HCT116 (cell line): ENCODE data around the gene HPN. TPM values are rescaled to one million over a fixed set of nuclear protein-coding genes. Genes with fewer than 3 reads are reported as not detected.

Experiments used
- ATAC-seq: fragments of 200-7000 bp; cut with Tn5 transposase; 2 replicates; pipeline ENCODE4 v1.9.1; 2020; ENCODE audit warnings: mild to moderate bottlenecking, moderate library complexity
- BruUV-seq: library from RNA; stranded (reverse); fragments of 400-500 nt; replicated peaks from 2 replicates; lab custom pipeline; 2021; lab: Mats Ljungman, UMichigan
- CTCF ChIA-PET: fragments of 300-600 bp; sonication (Branson Sonifier 250); formaldehyde crosslinking; loops from one replicate; lab custom pipeline; 2021; ENCODE audit warnings: antibody characterized with exemption; lab: Charles Lee
- POLR2A ChIA-PET: fragments of 300-600, 350-600 bp; sonication (Branson Sonifier 250); formaldehyde crosslinking; loops from one replicate; lab custom pipeline; 2021; ENCODE audit warnings: antibody characterized with exemption; lab: Charles Lee
- RAD21 ChIA-PET, 2 experiments: fragments of 300-600 bp; sonication (Branson Sonifier 250); formaldehyde crosslinking; loops; one replicate each; lab custom pipeline; 2023; ENCODE audit warnings: low total read pairs in 2 of 2; ENCODE audit not compliant: uncharacterized antibody in 2 of 2, unreplicated experiment in 2 of 2, low non-redundant PET in 1 of 2; lab: Charles Lee
- DNase-seq: peaks from one replicate; pipeline ENCODE4 v3.0.0-alpha.2; 2010; ENCODE audit warnings: low read depth, low spot score
- H2AFZ ChIP-seq: fragments of 200-600 bp; shearing (Covaris generic), sonication (generic); 2 replicates; pipeline ENCODE4 v1.6.1; 2017; ENCODE audit warnings: low read depth, mixed run types, mixed read lengths, antibody characterized with exemption, low read length; ENCODE audit not compliant: poor library complexity, severe bottlenecking
- H3K27ac ChIP-seq: 2 replicates; pipeline ENCODE4 v1.5.1; 2012; ENCODE audit warnings: low read depth, low read length
- H3K27me3 ChIP-seq: fragments of 200-600 bp; sonication (generic); 2 replicates; pipeline ENCODE4 v1.6.1; 2016; ENCODE audit warnings: mixed run types, low read length, mixed read lengths; ENCODE audit not compliant: insufficient read depth
- H3K36me3 ChIP-seq, 2 experiments: fragments of 200-500 bp in 1 of 2; fragments of 200-600 bp in 1 of 2; sonication (Bioruptor generic) in 1 of 2; sonication (generic) in 1 of 2; 2 replicates each; pipeline versions ENCODE4 v1.5.1 to v1.6.1; 2014 to 2016; ENCODE audit warnings: low read length in 2 of 2, inconsistent platforms in 1 of 2, mixed read lengths in 1 of 2, mixed run types in 1 of 2; ENCODE audit not compliant: insufficient read depth in 2 of 2, control insufficient read depth in 1 of 2
- H3K4me1 ChIP-seq, 2 experiments: fragments of 200-600 bp in 1 of 2; sonication (generic) in 1 of 2; 2 replicates each; pipeline versions ENCODE4 v1.5.1 to v1.6.1; 2012 to 2017; ENCODE audit warnings: low read length in 2 of 2, inconsistent platforms in 1 of 2, mild to moderate bottlenecking in 1 of 2, mixed read lengths in 1 of 2, mixed run types in 1 of 2, moderate library complexity in 1 of 2; ENCODE audit not compliant: insufficient read depth in 2 of 2, control insufficient read depth in 1 of 2
- H3K4me2 ChIP-seq: fragments of 200-600 bp; sonication (generic); 2 replicates; pipeline ENCODE4 v1.6.1; 2017; ENCODE audit warnings: mixed run types, low read length, mixed read lengths
- H3K4me3 ChIP-seq, 2 experiments: fragments of 200-600 bp in 1 of 2; sonication (generic) in 1 of 2; replicated peaks in 1 of 2; 2 replicates each; pipeline ENCODE4 v1.5.1; 2011 to 2016; ENCODE audit warnings: low read length in 2 of 2, control low read depth in 1 of 2, low read depth in 1 of 2, mild to moderate bottlenecking in 1 of 2, mixed read lengths in 1 of 2, mixed run types in 1 of 2
- H3K79me2 ChIP-seq: fragments of 200-600 bp; sonication (generic); 2 replicates; pipeline ENCODE4 v1.6.1; 2017; ENCODE audit warnings: mild to moderate bottlenecking, mixed run types, low read length, moderate library complexity, mixed read lengths; ENCODE audit not compliant: insufficient read depth
- H3K9ac ChIP-seq: fragments of 200-600 bp; sonication (generic); 2 replicates; pipeline ENCODE4 v1.6.1; 2016; ENCODE audit warnings: low read length, mixed read lengths
- H3K9me2 ChIP-seq: fragments of 200-600 bp; sonication (generic), shearing (Covaris generic); 2 replicates; pipeline ENCODE4 v1.6.1; 2017; ENCODE audit warnings: mixed run types, mild to moderate bottlenecking, moderate library complexity; ENCODE audit not compliant: insufficient read depth
- H3K9me3 ChIP-seq, 2 experiments: fragments of 200-500 bp in 1 of 2; fragments of 200-600 bp in 1 of 2; sonication (Bioruptor generic) in 1 of 2; sonication (generic) in 1 of 2; 2 replicates each; pipeline ENCODE4 v1.6.1; 2014 to 2017; ENCODE audit warnings: low read length in 2 of 2, mixed read lengths in 2 of 2, inconsistent platforms in 1 of 2, low read depth in 1 of 2, mild to moderate bottlenecking in 1 of 2, mixed run types in 1 of 2, moderate library complexity in 1 of 2; ENCODE audit not compliant: control insufficient read depth in 1 of 2, insufficient read depth in 1 of 2
- H4K20me1 ChIP-seq: fragments of 200-600 bp; sonication (generic), shearing (Covaris generic); 2 replicates; pipeline ENCODE4 v1.6.1; 2017; ENCODE audit warnings: mixed run types, mild to moderate bottlenecking, moderate library complexity; ENCODE audit not compliant: insufficient read depth
- CBX3 ChIP-seq: IDR thresholded peaks from 2 replicates; pipeline ENCODE4 v1.6.1; 2012; ENCODE audit warnings: low read depth
- CEBPB ChIP-seq: IDR thresholded peaks from 2 replicates; pipeline ENCODE4 v1.6.1; 2012; ENCODE audit warnings: low read depth
- EGR1 ChIP-seq: IDR thresholded peaks from 2 replicates; pipeline ENCODE4 v1.6.1; 2012; ENCODE audit warnings: low read depth
- ELF1 ChIP-seq: IDR thresholded peaks from 2 replicates; pipeline ENCODE4 v1.6.1; 2012; ENCODE audit warnings: low read depth, borderline replicate concordance
- FOSL1 ChIP-seq: IDR thresholded peaks from 2 replicates; pipeline ENCODE4 v1.6.1; 2012; ENCODE audit warnings: low read depth
- JUND ChIP-seq: IDR thresholded peaks from 2 replicates; pipeline ENCODE4 v1.6.1; 2012
- MAX ChIP-seq: IDR thresholded peaks from 2 replicates; pipeline ENCODE4 v1.6.1; 2012
- POLR2A ChIP-seq: IDR thresholded peaks from 2 replicates; pipeline ENCODE4 v1.7.0; 2011; ENCODE audit warnings: borderline replicate concordance; ENCODE audit not compliant: insufficient read depth, insufficient read length; ENCODE audit errors: extremely low read depth
- POLR2AphosphoS5 ChIP-seq: IDR thresholded peaks from 2 replicates; pipeline ENCODE4 v1.6.1; 2011; ENCODE audit warnings: mild to moderate bottlenecking, low read depth, low read length, moderate library complexity
- SP1 ChIP-seq: IDR thresholded peaks from 2 replicates; pipeline ENCODE4 v1.6.1; 2012; ENCODE audit warnings: low read depth
- SRF ChIP-seq: IDR thresholded peaks from 2 replicates; pipeline ENCODE4 v1.6.1; 2012; ENCODE audit warnings: low read depth
- TCF7L2 ChIP-seq: IDR thresholded peaks from 2 replicates; pipeline ENCODE4 v1.7.0; 2011; ENCODE audit warnings: borderline replicate concordance, inconsistent platforms; ENCODE audit not compliant: insufficient read depth, insufficient read length; ENCODE audit errors: extremely low read depth
- ZFX ChIP-seq: fragments of 450-650 bp; IDR thresholded peaks from 2 replicates; pipeline ENCODE4 v1.6.1; 2017
- ZNF274 ChIP-seq: fragments of 200-500 bp; sonication (Bioruptor generic); IDR thresholded peaks from 2 replicates; pipeline ENCODE4 v1.6.1; 2014; ENCODE audit warnings: mild to moderate bottlenecking, low read depth, low read length, inconsistent platforms
- intact Hi-C: fragments of 100-400 bp; cut with micrococcal nuclease; formaldehyde crosslinking; loops from 2 replicates; pipeline ENCODE4 v1.10.0; 2022
- total RNA-seq: library from RNA; stranded (reverse); gene quantifications from one replicate; pipeline ENCODE4 v1.2.1, GENCODE V29; 2021; ENCODE audit not compliant: unreplicated experiment
- TF ChIP-seq, protein P1 (sequence below): IDR thresholded peaks from 2 replicates; pipeline ENCODE4 v1.6.1; 2011; ENCODE audit warnings: mild to moderate bottlenecking, low read length, moderate library complexity; ENCODE audit not compliant: insufficient replicate concordance; ENCODE audit errors: extremely low read depth
- TF ChIP-seq, protein P2 (sequence below): IDR thresholded peaks from 2 replicates; pipeline ENCODE4 v1.6.1; 2012
- TF ChIP-seq, protein P3 (sequence below), 3 experiments: fragments of 200-600 bp in 1 of 3; sonication (generic) in 1 of 3; IDR thresholded peaks in 2 of 3; conservative IDR thresholded peaks in 1 of 3; 2 replicates each; pipeline ENCODE4 v1.5.1; 2012 to 2017; ENCODE audit warnings: low read depth in 2 of 3, low read length in 2 of 3, antibody characterized with exemption in 1 of 3, borderline replicate concordance in 1 of 3, control low read depth in 1 of 3, mild to moderate bottlenecking in 1 of 3, mixed read lengths in 1 of 3, mixed run types in 1 of 3, moderate library complexity in 1 of 3; ENCODE audit not compliant: insufficient read depth in 1 of 3

Gene HPN
- total RNA-seq, 1 experiment from 2014 or later: 0.32 TPM

- no peak overlapping the region for H3K4me3 ChIP-seq
- H4K20me1 ChIP-seq: no peaks in the 10 kb centered on the region
- intact Hi-C loops: no loop called here
- H3K9me2 ChIP-seq: no peaks in the 10 kb centered on the region
- no peak for DNase-seq
- no TSS peak for BruUV-seq
- H3K79me2 ChIP-seq: no peaks in the 10 kb centered on the region
- ATAC-seq: no peak
- H3K27me3 ChIP-seq: no peaks in the 10 kb centered on the region
- POLR2A ChIA-PET: no interaction called here
- H3K36me3 ChIP-seq: no peaks in the 10 kb centered on the region
- no peak overlapping the region for H3K9ac ChIP-seq
- H3K27ac ChIP-seq: no peak overlapping the region
- H2AFZ ChIP-seq: no peak overlapping the region
- H3K9me3 ChIP-seq: no peaks in the 10 kb centered on the region
- TF ChIP-seq CEBPB: no peak
- TF ChIP-seq, protein P1, sequence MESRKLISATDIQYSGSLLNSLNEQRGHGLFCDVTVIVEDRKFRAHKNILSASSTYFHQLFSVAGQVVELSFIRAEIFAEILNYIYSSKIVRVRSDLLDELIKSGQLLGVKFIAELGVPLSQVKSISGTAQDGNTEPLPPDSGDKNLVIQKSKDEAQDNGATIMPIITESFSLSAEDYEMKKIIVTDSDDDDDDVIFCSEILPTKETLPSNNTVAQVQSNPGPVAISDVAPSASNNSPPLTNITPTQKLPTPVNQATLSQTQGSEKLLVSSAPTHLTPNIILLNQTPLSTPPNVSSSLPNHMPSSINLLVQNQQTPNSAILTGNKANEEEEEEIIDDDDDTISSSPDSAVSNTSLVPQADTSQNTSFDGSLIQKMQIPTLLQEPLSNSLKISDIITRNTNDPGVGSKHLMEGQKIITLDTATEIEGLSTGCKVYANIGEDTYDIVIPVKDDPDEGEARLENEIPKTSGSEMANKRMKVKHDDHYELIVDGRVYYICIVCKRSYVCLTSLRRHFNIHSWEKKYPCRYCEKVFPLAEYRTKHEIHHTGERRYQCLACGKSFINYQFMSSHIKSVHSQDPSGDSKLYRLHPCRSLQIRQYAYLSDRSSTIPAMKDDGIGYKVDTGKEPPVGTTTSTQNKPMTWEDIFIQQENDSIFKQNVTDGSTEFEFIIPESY: no peak
- TF ChIP-seq JUND: no peak
- no peak for TF ChIP-seq POLR2A
- TF ChIP-seq CBX3: no peak
- TF ChIP-seq POLR2AphosphoS5: no peak
- no peak for TF ChIP-seq SRF
- no peak for TF ChIP-seq MAX
- no peak for TF ChIP-seq ELF1
- no peak for TF ChIP-seq ZNF274
- no peak for TF ChIP-seq TCF7L2
- TF ChIP-seq, protein P2, sequence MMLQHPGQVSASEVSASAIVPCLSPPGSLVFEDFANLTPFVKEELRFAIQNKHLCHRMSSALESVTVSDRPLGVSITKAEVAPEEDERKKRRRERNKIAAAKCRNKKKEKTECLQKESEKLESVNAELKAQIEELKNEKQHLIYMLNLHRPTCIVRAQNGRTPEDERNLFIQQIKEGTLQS: no peak
- TF ChIP-seq, protein P3, sequence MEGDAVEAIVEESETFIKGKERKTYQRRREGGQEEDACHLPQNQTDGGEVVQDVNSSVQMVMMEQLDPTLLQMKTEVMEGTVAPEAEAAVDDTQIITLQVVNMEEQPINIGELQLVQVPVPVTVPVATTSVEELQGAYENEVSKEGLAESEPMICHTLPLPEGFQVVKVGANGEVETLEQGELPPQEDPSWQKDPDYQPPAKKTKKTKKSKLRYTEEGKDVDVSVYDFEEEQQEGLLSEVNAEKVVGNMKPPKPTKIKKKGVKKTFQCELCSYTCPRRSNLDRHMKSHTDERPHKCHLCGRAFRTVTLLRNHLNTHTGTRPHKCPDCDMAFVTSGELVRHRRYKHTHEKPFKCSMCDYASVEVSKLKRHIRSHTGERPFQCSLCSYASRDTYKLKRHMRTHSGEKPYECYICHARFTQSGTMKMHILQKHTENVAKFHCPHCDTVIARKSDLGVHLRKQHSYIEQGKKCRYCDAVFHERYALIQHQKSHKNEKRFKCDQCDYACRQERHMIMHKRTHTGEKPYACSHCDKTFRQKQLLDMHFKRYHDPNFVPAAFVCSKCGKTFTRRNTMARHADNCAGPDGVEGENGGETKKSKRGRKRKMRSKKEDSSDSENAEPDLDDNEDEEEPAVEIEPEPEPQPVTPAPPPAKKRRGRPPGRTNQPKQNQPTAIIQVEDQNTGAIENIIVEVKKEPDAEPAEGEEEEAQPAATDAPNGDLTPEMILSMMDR (IDR thresholded peaks at IDR 0.05 in 2 of 3, conservative IDR thresholded peaks at IDR 0.05 in 1 of 3; ENCODE audit: borderline replicate concordance in 1 of 3, insufficient read depth in 1 of 3, low read depth in 2 of 3, low read length in 2 of 3): no peak
- TF ChIP-seq ZFX: no peak
- TF ChIP-seq SP1: no peak
- no peak for TF ChIP-seq FOSL1
- no peak for TF ChIP-seq EGR1
- CTCF ChIA-PET: no interaction called here
- peaks cover 0 to 8% of the 10 kb centered on the region in 2 experiments; a peak in 2 of 4 replicates for H3K4me1 ChIP-seq
- RAD21 ChIA-PET: no interaction called here
- H3K4me2 ChIP-seq: no peak overlapping the region
Measured at GRCh38 chr19:35052599-35053190, 11.2 kb downstream of the HPN start.
